ENCODE measurements around the gene TNS3.

TNS3 gene

DNA sequence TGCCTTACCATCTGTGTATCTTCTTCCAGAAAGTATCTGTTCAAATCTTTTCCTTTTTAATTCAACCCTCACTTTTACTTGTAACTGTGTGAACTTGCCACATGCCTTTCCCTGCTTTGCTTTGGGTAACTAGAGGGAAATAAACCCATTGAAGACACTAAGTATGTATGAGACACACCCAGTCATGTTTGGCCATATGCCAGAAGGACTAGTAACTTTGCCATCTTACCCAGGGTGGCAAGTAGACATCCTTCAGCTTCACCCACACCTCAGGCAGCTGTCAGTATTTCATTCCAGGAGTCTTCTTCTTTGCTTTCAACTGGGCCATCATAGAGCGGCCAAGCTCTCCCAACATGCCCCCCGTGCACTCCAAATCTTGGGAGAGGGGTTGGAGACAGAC, 323.1 kb downstream of the TNS3 start:
- no peak overlapping the region for H3K4me3 Mint-ChIP-seq
- no peak overlapping the region for H3K27ac Mint-ChIP-seq
- peaks cover 15% of the 10 kb centered on the region for H3K27me3 Mint-ChIP-seq
- H3K9me3 Mint-ChIP-seq = no peaks in the 10 kb centered on the region
- no peaks in the 10 kb centered on the region for H3K36me3 Mint-ChIP-seq
- H3K4me1 Mint-ChIP-seq = peaks cover 8% of the 10 kb centered on the region

GRCh38 chr7:47256016-47256415, 325.9 kb downstream of the TNS3 start:
- H3K27ac Mint-ChIP-seq = no peak overlapping the region
- no peaks in the 10 kb centered on the region for H3K36me3 Mint-ChIP-seq
- H3K4me1 Mint-ChIP-seq = peaks cover 8% of the 10 kb centered on the region
- H3K9me3 Mint-ChIP-seq = peaks cover 5% of the 10 kb centered on the region
- no peak overlapping the region for H3K4me3 Mint-ChIP-seq
- peaks cover 28% of the 10 kb centered on the region for H3K27me3 Mint-ChIP-seq

DNA sequence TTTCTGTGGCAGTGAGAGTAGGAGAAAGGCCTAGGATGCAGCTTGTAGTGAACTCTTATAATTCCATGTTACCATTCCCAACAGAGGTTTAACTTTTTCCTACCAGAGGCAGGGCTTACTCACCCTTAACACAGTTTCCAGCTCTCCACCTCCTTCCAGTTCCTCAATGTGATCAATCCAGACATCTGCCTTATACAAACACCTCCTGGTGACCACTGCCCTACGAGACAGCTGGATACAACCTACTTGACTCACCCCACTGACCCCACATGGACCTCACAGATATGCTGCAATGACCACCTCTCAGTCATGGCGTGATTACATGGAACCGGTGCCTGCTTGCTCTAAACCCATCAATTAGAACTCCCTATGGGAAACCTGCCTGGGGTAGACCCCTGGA, 326.5 kb downstream of the TNS3 start:
- H3K36me3 Mint-ChIP-seq = no peaks in the 10 kb centered on the region
- no peak overlapping the region for H3K27ac Mint-ChIP-seq
- peaks cover 5% of the 10 kb centered on the region for H3K9me3 Mint-ChIP-seq
- H3K4me3 Mint-ChIP-seq = peak overlapping the region; percentile 42
- peaks cover 8% of the 10 kb centered on the region for H3K4me1 Mint-ChIP-seq
- H3K27me3 Mint-ChIP-seq = peaks cover 28% of the 10 kb centered on the region

DNA sequence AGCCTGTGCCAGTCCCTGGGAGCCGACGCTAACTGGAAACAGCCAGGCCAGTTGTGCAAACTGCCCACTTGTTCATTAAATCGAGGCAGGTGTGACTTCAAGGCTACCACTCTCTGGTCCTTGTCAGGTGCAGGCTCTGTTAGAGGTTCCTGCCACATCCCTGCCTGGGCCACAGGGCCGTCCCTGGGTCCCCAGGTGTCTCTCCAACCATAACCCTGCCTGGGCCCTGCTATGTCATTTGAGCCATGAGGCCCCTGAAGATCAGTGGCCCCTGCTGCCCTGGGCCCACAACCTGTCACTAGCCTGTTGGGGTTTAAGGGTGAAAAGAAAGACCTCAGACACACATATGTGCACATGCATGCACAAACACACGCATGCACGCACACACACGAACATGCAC, 326.9 kb downstream of the TNS3 start:
- Mint-ChIP-seq H3K9me3 (peaks cover 7% of the 10 kb centered on the region), H3K4me3 (no peak overlapping the region), H3K4me1 (peaks cover 8% of the 10 kb centered on the region)

DNA sequence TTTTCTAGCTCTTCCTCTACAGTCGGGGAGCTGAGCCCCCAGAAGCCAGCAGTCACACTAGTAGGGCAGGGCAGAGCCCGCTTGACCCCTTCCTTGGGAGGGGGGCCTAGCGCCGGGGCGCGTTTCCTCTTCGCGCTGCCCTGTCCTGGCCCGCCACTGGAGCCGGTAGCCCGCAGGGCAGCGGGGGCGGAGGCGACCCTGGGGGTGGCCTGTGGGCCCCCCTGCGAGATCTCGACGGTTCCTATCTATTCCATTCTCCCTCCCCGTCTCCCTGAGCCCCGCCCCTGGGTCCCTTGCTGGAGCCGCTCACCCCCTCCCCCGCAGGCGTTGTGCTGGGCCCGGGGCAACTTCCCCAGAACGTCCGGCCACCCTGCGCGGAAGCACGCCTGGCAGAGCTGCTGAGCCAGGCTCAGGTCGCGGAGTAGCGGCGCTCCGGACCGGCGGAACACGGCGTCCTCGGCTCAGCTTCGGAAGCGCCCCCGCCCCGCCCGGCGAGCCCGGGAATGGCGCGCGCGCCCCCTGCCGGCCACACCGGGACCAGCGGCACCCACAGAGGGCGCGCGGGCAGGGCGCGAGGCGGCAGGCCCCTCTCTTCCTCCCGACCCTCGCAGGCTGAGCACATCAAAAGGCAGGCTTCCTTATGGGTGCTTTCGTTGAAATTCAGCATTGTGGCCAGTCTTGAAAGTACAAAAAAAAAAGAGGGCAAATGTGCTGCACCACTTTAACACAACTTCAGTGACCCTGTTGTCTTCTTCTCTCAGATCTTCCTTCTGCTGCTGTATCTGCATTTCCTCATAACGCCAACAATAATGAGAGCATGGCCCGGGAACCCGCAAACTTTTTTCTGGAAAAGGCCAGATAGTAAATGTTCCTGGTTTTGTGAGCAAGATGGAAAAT, 327.6 kb downstream of the TNS3 start:
- peaks cover 14% of the 10 kb centered on the region for H3K9me3 Mint-ChIP-seq
- peak overlapping the region; percentile 39 for H3K4me3 Mint-ChIP-seq
- H3K36me3 Mint-ChIP-seq = no peaks in the 10 kb centered on the region
- peaks cover 8% of the 10 kb centered on the region for H3K4me1 Mint-ChIP-seq
- H3K27ac Mint-ChIP-seq = no peak overlapping the region
- H3K27me3 Mint-ChIP-seq = peaks cover 29% of the 10 kb centered on the region

More for the DNA sequence above, 326.9 kb downstream of the TNS3 start:
- Mint-ChIP-seq H3K27me3 (peaks cover 28% of the 10 kb centered on the region), H3K36me3 (no peaks in the 10 kb centered on the region), H3K27ac (no peak overlapping the region)

- Mint-ChIP-seq H3K36me3 (no peaks in the 10 kb centered on the region), H3K27me3 (peaks cover 29% of the 10 kb centered on the region), H3K4me1 (peaks cover 8% of the 10 kb centered on the region), H3K4me3 (peak overlapping the region; percentile 23), H3K27ac (no peak overlapping the region), H3K9me3 (peaks cover 15% of the 10 kb centered on the region)
Observed at GRCh38 chr7:47253650-47254080, 328.2 kb downstream of the TNS3 start.

GRCh38 chr7:47252675-47253074, 329.2 kb downstream of the TNS3 start:
- Mint-ChIP-seq H3K9me3 (peaks cover 15% of the 10 kb centered on the region), H3K4me1 (peaks cover 8% of the 10 kb centered on the region), H3K27ac (no peak overlapping the region), H3K36me3 (no peaks in the 10 kb centered on the region), H3K27me3 (peaks cover 29% of the 10 kb centered on the region), H3K4me3 (no peak overlapping the region)

DNA sequence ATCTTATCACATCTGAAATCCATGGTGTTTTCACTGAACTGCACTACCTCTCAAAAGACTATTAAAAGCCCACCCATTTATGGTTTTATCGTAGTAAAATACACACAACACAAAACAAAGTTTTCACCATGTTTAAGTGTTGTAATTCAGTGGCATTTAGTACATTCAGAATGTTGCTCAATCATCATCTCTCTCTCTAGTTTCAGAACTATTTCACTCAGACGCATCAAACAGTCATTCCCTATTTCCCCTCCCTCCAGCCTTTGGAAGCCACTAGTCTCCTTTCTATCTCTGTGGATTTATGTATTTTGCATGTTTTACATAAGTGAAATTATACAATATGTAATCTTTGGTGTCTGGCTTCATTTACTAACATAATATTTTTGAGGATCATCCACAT, 332.6 kb downstream of the TNS3 start:
- no peak overlapping the region for H3K4me3 Mint-ChIP-seq
- peaks cover 15% of the 10 kb centered on the region for H3K9me3 Mint-ChIP-seq
- no peaks in the 10 kb centered on the region for H3K36me3 Mint-ChIP-seq
- peaks cover 14% of the 10 kb centered on the region for H3K27me3 Mint-ChIP-seq
- no peak overlapping the region for H3K27ac Mint-ChIP-seq
- no peaks in the 10 kb centered on the region for H3K4me1 Mint-ChIP-seq

DNA sequence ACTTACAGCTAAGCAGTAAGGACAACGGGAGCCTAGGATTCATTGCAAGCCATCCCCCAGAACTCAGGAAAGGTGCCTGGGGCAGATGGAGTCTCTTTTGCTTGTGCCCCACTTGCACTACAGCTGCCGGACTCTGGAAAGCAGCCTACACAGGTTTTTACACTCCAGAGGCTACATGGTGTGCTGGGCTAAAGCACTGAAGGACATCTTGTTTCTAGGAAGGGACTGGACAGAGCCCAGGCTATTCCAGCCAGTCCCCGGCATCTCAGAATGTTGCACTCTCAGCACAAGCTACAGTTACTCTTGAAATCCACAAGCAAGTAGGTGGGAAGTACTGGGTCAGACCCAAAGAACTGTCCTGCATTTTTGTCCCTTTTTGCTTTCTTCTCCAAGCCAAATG, 333.1 kb downstream of the TNS3 start:
- no peak overlapping the region for H3K4me3 Mint-ChIP-seq
- peaks cover 15% of the 10 kb centered on the region for H3K9me3 Mint-ChIP-seq
- no peaks in the 10 kb centered on the region for H3K36me3 Mint-ChIP-seq
- H3K27ac Mint-ChIP-seq = no peak overlapping the region
- H3K4me1 Mint-ChIP-seq = no peaks in the 10 kb centered on the region
- H3K27me3 Mint-ChIP-seq = peaks cover 14% of the 10 kb centered on the region

- no peaks in the 10 kb centered on the region for H3K36me3 Mint-ChIP-seq
- H3K4me3 Mint-ChIP-seq = no peak overlapping the region
- no peaks in the 10 kb centered on the region for H3K4me1 Mint-ChIP-seq
- H3K9me3 Mint-ChIP-seq = peaks cover 15% of the 10 kb centered on the region
- no peak overlapping the region for H3K27ac Mint-ChIP-seq
- peaks cover 6% of the 10 kb centered on the region for H3K27me3 Mint-ChIP-seq
Observed at GRCh38 chr7:47247132-47247531, 334.8 kb downstream of the TNS3 start.

- Mint-ChIP-seq H3K9me3 (peaks cover 5% of the 10 kb centered on the region), H3K4me1 (no peaks in the 10 kb centered on the region), H3K27ac (no peak overlapping the region), H3K4me3 (no peak overlapping the region), H3K36me3 (no peaks in the 10 kb centered on the region), H3K27me3 (peaks cover 1% of the 10 kb centered on the region)
Observed at GRCh38 chr7:47244692-47245091, 337.2 kb downstream of the TNS3 start.

GRCh38 chr7:47241112-47242065, 340.5 kb downstream of the TNS3 start:
- no peaks in the 10 kb centered on the region for H3K9me3 Mint-ChIP-seq
- H3K4me1 Mint-ChIP-seq = no peaks in the 10 kb centered on the region
- no peak overlapping the region for H3K4me3 Mint-ChIP-seq
- H3K27ac Mint-ChIP-seq = no peak overlapping the region
- no peaks in the 10 kb centered on the region for H3K36me3 Mint-ChIP-seq
- no peaks in the 10 kb centered on the region for H3K27me3 Mint-ChIP-seq

GRCh38 chr7:47239931-47240421, 341.9 kb downstream of the TNS3 start:
- no peak overlapping the region for H3K4me3 Mint-ChIP-seq
- H3K9me3 Mint-ChIP-seq = no peaks in the 10 kb centered on the region
- H3K36me3 Mint-ChIP-seq = no peaks in the 10 kb centered on the region
- H3K27ac Mint-ChIP-seq = no peak overlapping the region
- no peaks in the 10 kb centered on the region for H3K4me1 Mint-ChIP-seq
- no peaks in the 10 kb centered on the region for H3K27me3 Mint-ChIP-seq

GRCh38 chr7:47239034-47239433, 342.9 kb downstream of the TNS3 start:
- Mint-ChIP-seq H3K4me3 (no peak overlapping the region), H3K36me3 (no peaks in the 10 kb centered on the region), H3K27ac (no peak overlapping the region), H3K9me3 (no peaks in the 10 kb centered on the region), H3K27me3 (no peaks in the 10 kb centered on the region), H3K4me1 (no peaks in the 10 kb centered on the region)

DNA sequence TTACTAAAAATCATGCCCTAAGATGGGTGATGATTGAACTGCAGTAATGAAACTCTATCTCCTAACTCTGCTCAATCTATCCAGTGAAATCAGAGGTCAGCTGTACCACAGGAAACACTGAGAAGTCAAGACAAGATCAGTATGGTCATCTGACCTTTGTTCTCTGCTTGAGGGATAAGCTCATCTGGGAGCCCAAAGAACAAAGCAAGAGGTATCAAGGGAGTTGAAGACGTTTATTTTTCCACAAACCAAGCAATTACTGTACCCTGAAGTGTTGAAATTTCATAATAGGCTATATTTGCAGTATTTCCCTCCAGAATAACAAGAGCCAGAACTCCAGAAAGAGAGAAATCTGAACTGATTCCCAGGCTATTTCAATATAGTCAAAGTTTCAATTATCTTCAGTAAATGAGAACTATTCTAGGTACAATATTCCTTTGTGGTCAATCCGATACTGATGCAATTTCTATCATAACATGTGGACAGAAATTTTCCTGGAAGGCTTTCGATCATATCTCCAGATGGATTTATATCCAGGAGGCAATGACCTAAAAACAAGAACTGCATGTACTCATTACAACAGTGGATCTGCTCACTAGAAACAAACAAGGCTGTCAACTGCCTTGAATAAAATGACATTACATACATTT, 345.3 kb downstream of the TNS3 start:
- H3K27me3 Mint-ChIP-seq = no peaks in the 10 kb centered on the region
- H3K36me3 Mint-ChIP-seq = no peaks in the 10 kb centered on the region
- H3K9me3 Mint-ChIP-seq = no peaks in the 10 kb centered on the region
- no peak overlapping the region for H3K4me3 Mint-ChIP-seq
- H3K27ac Mint-ChIP-seq = no peak overlapping the region
- H3K4me1 Mint-ChIP-seq = no peaks in the 10 kb centered on the region

Measured in activated naive CD4-positive, alpha-beta T cell treated with anti-CD3 and anti-CD28 coated beads, Interleukin-2, amount 50 U/mL, for 24 hours (primary cell).